GM12878 (cell line): Measurements from ENCODE around the gene JTB. TPM values are rescaled to one million over a fixed set of nuclear protein-coding genes. Genes with fewer than 3 reads are reported as not detected.
A peak's percentile ranks its signal among the peaks of the same experiment; 100 is the strongest.

Experiments
- CBFB ChIP-seq: IDR thresholded peaks from 2 replicates; pipeline ENCODE4 v1.6.1; 2016; ENCODE audit warnings: antibody characterized with exemption, low read depth
- IRF4 ChIP-seq: IDR thresholded peaks from 2 replicates; pipeline ENCODE4 v1.6.1; 2011; ENCODE audit warnings: low read depth, low read length
- JUNB ChIP-seq: IDR thresholded peaks from 2 replicates; pipeline ENCODE4 v1.6.1; 2016; ENCODE audit warnings: antibody characterized with exemption, mild to moderate bottlenecking
- MEF2A ChIP-seq: IDR thresholded peaks from 2 replicates; pipeline ENCODE4 v1.6.1; 2011; ENCODE audit warnings: low read depth, mild to moderate bottlenecking, low read length, moderate library complexity; ENCODE audit not compliant: insufficient read depth
- POLR2AphosphoS2 ChIP-seq: IDR thresholded peaks from 2 replicates; pipeline ENCODE4 v1.6.1; 2011; ENCODE audit warnings: low read depth, mild to moderate bottlenecking, low read length, improper control_type of control experiment, moderate library complexity
- RB1 ChIP-seq: fragments of 450-650 bp; formaldehyde crosslinking; IDR thresholded peaks from 2 replicates; pipeline ENCODE4 v1.6.1; 2017; ENCODE audit warnings: mild to moderate bottlenecking, borderline replicate concordance
- SMAD1 ChIP-seq: fragments of 450-650 bp; IDR thresholded peaks from 2 replicates; pipeline ENCODE4 v1.6.1; 2018; ENCODE audit warnings: mild to moderate bottlenecking, low read depth; ENCODE audit not compliant: partially characterized antibody
- SP1 ChIP-seq: IDR thresholded peaks from one replicate; pipeline ENCODE4 v1.6.1; 2011; ENCODE audit warnings: low read depth, low read length
- SUZ12 ChIP-seq: fragments of 200-600 bp; sonication (generic); IDR thresholded peaks from one replicate; pipeline ENCODE4 v1.6.1; 2018; ENCODE audit warnings: antibody characterized with exemption, mild to moderate bottlenecking; ENCODE audit not compliant: unreplicated experiment
- ZNF622 ChIP-seq: fragments of 450-650 bp; IDR thresholded peaks from 2 replicates; pipeline ENCODE4 v1.6.1; 2017; ENCODE audit warnings: mild to moderate bottlenecking, inconsistent platforms
- polyA plus RNA-seq, 11 experiments: library from polyadenylated mRNA; depleted of rRNA in 4 of 11; unstranded in 6 of 11; stranded (reverse) in 5 of 11; fragments of >200 nt; fragmentation: Nextera tagmentation in 4 of 11; fragmentation: Illumina TruSeq in 1 of 11; extraction: Ambion mirVana in 4 of 11; extraction: Trizol in 1 of 11; gene quantifications; 1 replicate in 1 of 11; 2 replicates in 10 of 11; pipeline versions ENCODE4 v1.2.1 to v1.2.3, GENCODE V29; 2011 to 2016; ENCODE audit warnings: inconsistent platforms in 2 of 11, missing spikeins in 2 of 11, low read depth in 1 of 11
- total RNA-seq, 4 experiments: library from RNA; depleted of rRNA in 3 of 4; stranded (reverse); fragments of >200 nt in 3 of 4; fragmentation: Illumina TruSeq in 1 of 4; extraction: Trizol in 1 of 4; gene quantifications; 2 replicates each; pipeline versions ENCODE4 v1.2.1 to v1.2.3, GENCODE V29; 2013 to 2021
- TF ChIP-seq, protein P1 (sequence below): fragments of 450-650 bp; IDR thresholded peaks from 2 replicates; pipeline ENCODE4 v1.6.1; 2016; ENCODE audit warnings: mild to moderate bottlenecking
- TF ChIP-seq, protein P2 (sequence below): fragments of 150-350 bp; IDR thresholded peaks from 2 replicates; pipeline ENCODE4 v1.6.1; 2014; ENCODE audit warnings: mild to moderate bottlenecking, low read depth, low read length
- TF ChIP-seq, protein P3 (sequence below): fragments of 450-650 bp; IDR thresholded peaks from 2 replicates; pipeline ENCODE4 v1.6.1; 2016; ENCODE audit warnings: mild to moderate bottlenecking
- TF ChIP-seq, protein P4 (sequence below), 3 experiments: IDR thresholded peaks in 2 of 3; conservative IDR thresholded peaks in 1 of 3; 2 replicates each; pipeline ENCODE4 v1.5.1; 2011; ENCODE audit warnings: low read depth in 3 of 3, low read length in 3 of 3, mild to moderate bottlenecking in 3 of 3, control low read depth in 2 of 3, moderate library complexity in 2 of 3, inconsistent platforms in 1 of 3, mixed read lengths in 1 of 3; ENCODE audit not compliant: control insufficient read depth in 2 of 3, insufficient read depth in 1 of 3; ENCODE audit errors: extremely low read depth in 1 of 3
- TF ChIP-seq, protein P5 (sequence below): IDR thresholded peaks from 2 replicates; pipeline ENCODE4 v1.6.1; 2012; ENCODE audit warnings: low read depth, low read length, improper control_type of control experiment
- TF ChIP-seq, protein P6 (sequence below): IDR thresholded peaks from 2 replicates; pipeline ENCODE4 v1.6.1; 2012; ENCODE audit warnings: low read length, inconsistent platforms
- TF ChIP-seq, protein P7 (sequence below): fragments of 450-650 bp; IDR thresholded peaks from 2 replicates; pipeline ENCODE4 v1.6.1; 2017; ENCODE audit warnings: borderline replicate concordance

The JTB gene
- total and polyA plus RNA-seq, 10 of the 15 experiments (the other 5 are each of a cell fraction or from before 2014, with no cell fraction given), result 25.0 to 298 (median 155) TPM

DNA sequence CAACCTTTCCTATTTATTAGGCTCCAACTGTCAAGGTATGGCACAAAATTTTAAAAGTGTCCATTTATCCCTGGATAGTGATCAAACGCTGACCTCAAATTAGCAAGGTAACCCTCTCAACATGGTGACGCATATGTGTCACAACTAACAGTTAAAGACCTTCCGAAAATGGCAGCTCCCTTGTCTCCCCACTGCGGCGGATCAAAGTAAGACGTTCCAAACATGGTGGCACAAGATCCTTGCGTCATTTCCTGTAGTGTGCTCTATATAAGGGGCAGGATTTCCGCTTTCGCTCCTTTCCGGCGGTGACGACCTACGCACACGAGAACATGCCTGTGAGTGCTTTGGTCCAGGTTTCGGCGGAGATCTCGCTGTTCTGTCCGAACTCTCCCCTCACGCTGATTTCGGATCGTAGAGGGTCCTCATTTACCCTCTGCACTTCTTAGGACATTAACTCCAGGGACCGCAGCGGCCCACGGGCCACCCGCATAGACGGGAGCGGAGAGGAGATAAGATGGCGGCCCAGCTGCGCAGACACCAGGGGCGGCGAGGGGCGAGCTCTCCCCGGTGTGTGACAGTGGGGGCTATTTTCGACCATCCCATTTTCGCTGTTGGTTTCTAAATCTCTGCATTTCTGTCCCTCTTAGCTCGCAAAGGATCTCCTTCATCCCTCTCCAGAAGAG is 13.1 kb upstream of the JTB start, which contains the start of gene RPS27 (continued):
- no peak for TF ChIP-seq SUZ12
- peak; percentile 69; the same call in 1 of the 2 replicates for TF ChIP-seq IRF4
- TF ChIP-seq, protein P1, sequence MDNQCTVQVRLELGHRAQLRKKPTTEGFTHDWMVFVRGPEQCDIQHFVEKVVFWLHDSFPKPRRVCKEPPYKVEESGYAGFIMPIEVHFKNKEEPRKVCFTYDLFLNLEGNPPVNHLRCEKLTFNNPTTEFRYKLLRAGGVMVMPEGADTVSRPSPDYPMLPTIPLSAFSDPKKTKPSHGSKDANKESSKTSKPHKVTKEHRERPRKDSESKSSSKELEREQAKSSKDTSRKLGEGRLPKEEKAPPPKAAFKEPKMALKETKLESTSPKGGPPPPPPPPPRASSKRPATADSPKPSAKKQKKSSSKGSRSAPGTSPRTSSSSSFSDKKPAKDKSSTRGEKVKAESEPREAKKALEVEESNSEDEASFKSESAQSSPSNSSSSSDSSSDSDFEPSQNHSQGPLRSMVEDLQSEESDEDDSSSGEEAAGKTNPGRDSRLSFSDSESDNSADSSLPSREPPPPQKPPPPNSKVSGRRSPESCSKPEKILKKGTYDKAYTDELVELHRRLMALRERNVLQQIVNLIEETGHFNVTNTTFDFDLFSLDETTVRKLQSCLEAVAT, result peak; percentile 84
- no peak for TF ChIP-seq ZNF622
- TF ChIP-seq RB1, result peak; percentile 70; the same call in 1 of the 2 replicates
- peak; percentile 33; the same call in 1 of the 2 replicates for TF ChIP-seq MEF2A
- TF ChIP-seq POLR2AphosphoS2, result peak; percentile 99
- TF ChIP-seq, protein P2, sequence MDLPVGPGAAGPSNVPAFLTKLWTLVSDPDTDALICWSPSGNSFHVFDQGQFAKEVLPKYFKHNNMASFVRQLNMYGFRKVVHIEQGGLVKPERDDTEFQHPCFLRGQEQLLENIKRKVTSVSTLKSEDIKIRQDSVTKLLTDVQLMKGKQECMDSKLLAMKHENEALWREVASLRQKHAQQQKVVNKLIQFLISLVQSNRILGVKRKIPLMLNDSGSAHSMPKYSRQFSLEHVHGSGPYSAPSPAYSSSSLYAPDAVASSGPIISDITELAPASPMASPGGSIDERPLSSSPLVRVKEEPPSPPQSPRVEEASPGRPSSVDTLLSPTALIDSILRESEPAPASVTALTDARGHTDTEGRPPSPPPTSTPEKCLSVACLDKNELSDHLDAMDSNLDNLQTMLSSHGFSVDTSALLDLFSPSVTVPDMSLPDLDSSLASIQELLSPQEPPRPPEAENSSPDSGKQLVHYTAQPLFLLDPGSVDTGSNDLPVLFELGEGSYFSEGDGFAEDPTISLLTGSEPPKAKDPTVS, result no peak
- TF ChIP-seq JUNB, result peak; percentile 23; the same call in 1 of the 2 replicates
- TF ChIP-seq, protein P3, sequence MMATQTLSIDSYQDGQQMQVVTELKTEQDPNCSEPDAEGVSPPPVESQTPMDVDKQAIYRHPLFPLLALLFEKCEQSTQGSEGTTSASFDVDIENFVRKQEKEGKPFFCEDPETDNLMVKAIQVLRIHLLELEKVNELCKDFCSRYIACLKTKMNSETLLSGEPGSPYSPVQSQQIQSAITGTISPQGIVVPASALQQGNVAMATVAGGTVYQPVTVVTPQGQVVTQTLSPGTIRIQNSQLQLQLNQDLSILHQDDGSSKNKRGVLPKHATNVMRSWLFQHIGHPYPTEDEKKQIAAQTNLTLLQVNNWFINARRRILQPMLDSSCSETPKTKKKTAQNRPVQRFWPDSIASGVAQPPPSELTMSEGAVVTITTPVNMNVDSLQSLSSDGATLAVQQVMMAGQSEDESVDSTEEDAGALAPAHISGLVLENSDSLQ, result peak; percentile 72
- TF ChIP-seq, protein P4, sequence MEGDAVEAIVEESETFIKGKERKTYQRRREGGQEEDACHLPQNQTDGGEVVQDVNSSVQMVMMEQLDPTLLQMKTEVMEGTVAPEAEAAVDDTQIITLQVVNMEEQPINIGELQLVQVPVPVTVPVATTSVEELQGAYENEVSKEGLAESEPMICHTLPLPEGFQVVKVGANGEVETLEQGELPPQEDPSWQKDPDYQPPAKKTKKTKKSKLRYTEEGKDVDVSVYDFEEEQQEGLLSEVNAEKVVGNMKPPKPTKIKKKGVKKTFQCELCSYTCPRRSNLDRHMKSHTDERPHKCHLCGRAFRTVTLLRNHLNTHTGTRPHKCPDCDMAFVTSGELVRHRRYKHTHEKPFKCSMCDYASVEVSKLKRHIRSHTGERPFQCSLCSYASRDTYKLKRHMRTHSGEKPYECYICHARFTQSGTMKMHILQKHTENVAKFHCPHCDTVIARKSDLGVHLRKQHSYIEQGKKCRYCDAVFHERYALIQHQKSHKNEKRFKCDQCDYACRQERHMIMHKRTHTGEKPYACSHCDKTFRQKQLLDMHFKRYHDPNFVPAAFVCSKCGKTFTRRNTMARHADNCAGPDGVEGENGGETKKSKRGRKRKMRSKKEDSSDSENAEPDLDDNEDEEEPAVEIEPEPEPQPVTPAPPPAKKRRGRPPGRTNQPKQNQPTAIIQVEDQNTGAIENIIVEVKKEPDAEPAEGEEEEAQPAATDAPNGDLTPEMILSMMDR (IDR thresholded peaks at IDR 0.05 in 2 of 3, conservative IDR thresholded peaks at IDR 0.05 in 1 of 3; ENCODE audit: control insufficient read depth in 2 of 3, extremely low read depth in 1 of 3, insufficient read depth in 1 of 3, low read depth in 3 of 3, low read length in 3 of 3), result no peak
- TF ChIP-seq, protein P5, sequence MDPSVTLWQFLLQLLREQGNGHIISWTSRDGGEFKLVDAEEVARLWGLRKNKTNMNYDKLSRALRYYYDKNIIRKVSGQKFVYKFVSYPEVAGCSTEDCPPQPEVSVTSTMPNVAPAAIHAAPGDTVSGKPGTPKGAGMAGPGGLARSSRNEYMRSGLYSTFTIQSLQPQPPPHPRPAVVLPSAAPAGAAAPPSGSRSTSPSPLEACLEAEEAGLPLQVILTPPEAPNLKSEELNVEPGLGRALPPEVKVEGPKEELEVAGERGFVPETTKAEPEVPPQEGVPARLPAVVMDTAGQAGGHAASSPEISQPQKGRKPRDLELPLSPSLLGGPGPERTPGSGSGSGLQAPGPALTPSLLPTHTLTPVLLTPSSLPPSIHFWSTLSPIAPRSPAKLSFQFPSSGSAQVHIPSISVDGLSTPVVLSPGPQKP, result peak; percentile 40; the same call in 1 of the 2 replicates
- TF ChIP-seq, protein P6, sequence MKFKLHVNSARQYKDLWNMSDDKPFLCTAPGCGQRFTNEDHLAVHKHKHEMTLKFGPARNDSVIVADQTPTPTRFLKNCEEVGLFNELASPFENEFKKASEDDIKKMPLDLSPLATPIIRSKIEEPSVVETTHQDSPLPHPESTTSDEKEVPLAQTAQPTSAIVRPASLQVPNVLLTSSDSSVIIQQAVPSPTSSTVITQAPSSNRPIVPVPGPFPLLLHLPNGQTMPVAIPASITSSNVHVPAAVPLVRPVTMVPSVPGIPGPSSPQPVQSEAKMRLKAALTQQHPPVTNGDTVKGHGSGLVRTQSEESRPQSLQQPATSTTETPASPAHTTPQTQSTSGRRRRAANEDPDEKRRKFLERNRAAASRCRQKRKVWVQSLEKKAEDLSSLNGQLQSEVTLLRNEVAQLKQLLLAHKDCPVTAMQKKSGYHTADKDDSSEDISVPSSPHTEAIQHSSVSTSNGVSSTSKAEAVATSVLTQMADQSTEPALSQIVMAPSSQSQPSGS, result peak; percentile 71; the same call in 1 of the 2 replicates
- TF ChIP-seq SMAD1, result peak; percentile 96
- TF ChIP-seq SP1, result peak; percentile 42
- TF ChIP-seq, protein P7, sequence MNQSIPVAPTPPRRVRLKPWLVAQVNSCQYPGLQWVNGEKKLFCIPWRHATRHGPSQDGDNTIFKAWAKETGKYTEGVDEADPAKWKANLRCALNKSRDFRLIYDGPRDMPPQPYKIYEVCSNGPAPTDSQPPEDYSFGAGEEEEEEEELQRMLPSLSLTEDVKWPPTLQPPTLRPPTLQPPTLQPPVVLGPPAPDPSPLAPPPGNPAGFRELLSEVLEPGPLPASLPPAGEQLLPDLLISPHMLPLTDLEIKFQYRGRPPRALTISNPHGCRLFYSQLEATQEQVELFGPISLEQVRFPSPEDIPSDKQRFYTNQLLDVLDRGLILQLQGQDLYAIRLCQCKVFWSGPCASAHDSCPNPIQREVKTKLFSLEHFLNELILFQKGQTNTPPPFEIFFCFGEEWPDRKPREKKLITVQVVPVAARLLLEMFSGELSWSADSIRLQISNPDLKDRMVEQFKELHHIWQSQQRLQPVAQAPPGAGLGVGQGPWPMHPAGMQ, result no peak
- TF ChIP-seq CBFB, result peak; percentile 95; the same call in 1 of the 2 replicates
- TF ChIP-seq, all 136 proteins: peak for 68
